ENCODE data around the gene SLC38A7.
A peak's percentile ranks its signal among the peaks of the same experiment; 100 is the strongest.

SLC38A7 gene

GRCh38 chr16:58684354-58685083, at the start of gene SLC38A7:
SLC38A7 (minus strand) TSS chr16:58684770; CDS start chr16:58680126, 4,644 bp downstream.
- no peak for TF ChIP-seq CTCF (IDR thresholded peaks at IDR 0.05; ENCODE audit: low read depth, low read length, missing control alignments)
- peak within 1 kb of the TSS; percentile 82 for H3K4me3 ChIP-seq (replicated peaks; ENCODE audit: low read depth, low read length)
- DNase-seq (ENCODE audit: extremely low read depth, low read depth), result peak; percentile 53

GRCh38 chr16:58733671-58734458, 49.3 kb upstream of the SLC38A7 start, which contains the start of gene GOT2:
GOT2 (minus strand) TSS chr16:58734316; CDS start chr16:58734228, 88 bp downstream.
- peak; percentile 52 for DNase-seq (ENCODE audit: extremely low read depth, low read depth)
- TF ChIP-seq CTCF (IDR thresholded peaks at IDR 0.05; ENCODE audit: low read depth, low read length, missing control alignments), result peak; percentile 96
- H3K4me3 ChIP-seq (replicated peaks; ENCODE audit: low read depth, low read length), result peak within 1 kb of the TSS; percentile 90

GRCh38 chr16:58733248-58733670, 48.7 kb upstream of the SLC38A7 start:
- DNase-seq (ENCODE audit: extremely low read depth, low read depth), result no peak
- no peak for TF ChIP-seq CTCF (IDR thresholded peaks at IDR 0.05; ENCODE audit: low read depth, low read length, missing control alignments)
- peak overlapping the region; percentile 90 for H3K4me3 ChIP-seq (replicated peaks; ENCODE audit: low read depth, low read length)

- TF ChIP-seq CTCF (IDR thresholded peaks at IDR 0.05; ENCODE audit: low read depth, low read length, missing control alignments), result no peak
- no peak for DNase-seq (ENCODE audit: extremely low read depth, low read depth)
- peak overlapping the region; percentile 90 for H3K4me3 ChIP-seq (replicated peaks; ENCODE audit: low read depth, low read length)
These were observed 48.1 kb upstream of the SLC38A7 start for GRCh38 chr16:58732545-58733247.

- H3K4me3 ChIP-seq (replicated peaks; ENCODE audit: low read depth, low read length), result no peak overlapping the region
These were observed 46.3 kb upstream of the SLC38A7 start for GRCh38 chr16:58730724-58731370.

More at GRCh38 chr16:58730724-58731370, 46.3 kb upstream of the SLC38A7 start:
- no peak for TF ChIP-seq CTCF (IDR thresholded peaks at IDR 0.05; ENCODE audit: low read depth, low read length, missing control alignments)
- no peak for DNase-seq (ENCODE audit: extremely low read depth, low read depth)

Measured in HFF-Myc (cell line).